Bronchial epithelial cell (primary cell): Measurements from ENCODE around the gene MCTP1. TPM values are rescaled to one million over a fixed set of nuclear protein-coding genes. Genes with fewer than 3 reads are reported as not detected.
"Not testable (repeated sequence)": the region's sequence is repeated elsewhere in the genome, so short reads cannot be mapped to it uniquely, and the experiment has no call there.

ENCODE experiments used
- DNase-seq: peaks from one replicate; pipeline ENCODE4 v3.0.0-alpha.2; 2010; ENCODE audit warnings: low read depth
- FAIRE-seq: peaks from 2 replicates; lab custom pipeline; 2011; peaks lifted over from hg19 to GRCh38; lab: Jason Lieb, UNC
- H3K27me3 ChIP-seq: 2 replicates; pipeline ENCODE4 v1.5.1; 2011; ENCODE audit warnings: low read length; ENCODE audit not compliant: control insufficient read depth, insufficient read depth
- H3K36me3 ChIP-seq: 2 replicates; pipeline ENCODE4 v1.5.1; 2011; ENCODE audit warnings: low read length; ENCODE audit not compliant: control insufficient read depth, insufficient read depth
- H3K4me3 ChIP-seq: 2 replicates; pipeline ENCODE4 v1.5.1; 2011; ENCODE audit warnings: mild to moderate bottlenecking, low read depth, low read length, control low read depth
- CTCF ChIP-seq: IDR thresholded peaks from 2 replicates; pipeline ENCODE4 v1.5.1; 2011; ENCODE audit warnings: mild to moderate bottlenecking, moderate library complexity, low read length, control low read depth, inconsistent platforms; ENCODE audit not compliant: insufficient read depth, severe bottlenecking
- total RNA-seq: library from RNA; depleted of rRNA; stranded (reverse); fragments of >200 nt; gene quantifications from 2 replicates; pipeline ENCODE4 v1.2.1, GENCODE V29; 2014

The MCTP1 gene
- total RNA-seq, 1 donor from 2014 or later: 17.9 TPM

GRCh38 chr5:95151694-95152093, 133.2 kb downstream of the MCTP1 start:
- no peak for DNase-seq
- Histone ChIP-seq H3K4me3 (no peak overlapping the region), H3K27me3 (no peaks in the 10 kb centered on the region), H3K36me3 (no peaks in the 10 kb centered on the region)
- no peak for FAIRE-seq
- no peak for TF ChIP-seq CTCF

GRCh38 chr5:95149387-95149786, 135.5 kb downstream of the MCTP1 start:
- no peak overlapping the region for H3K4me3 ChIP-seq
- no peak for TF ChIP-seq CTCF
- no peak for FAIRE-seq

GRCh38 chr5:95148453-95148852, 136.4 kb downstream of the MCTP1 start:
- no peak for FAIRE-seq
- no peaks in the 10 kb centered on the region for H3K36me3 ChIP-seq

More at GRCh38 chr5:95149387-95149786, 135.5 kb downstream of the MCTP1 start:
- Histone ChIP-seq H3K27me3 (no peaks in the 10 kb centered on the region), H3K36me3 (no peaks in the 10 kb centered on the region)
- no peak for DNase-seq

GRCh38 chr5:95143858-95144257, 141.0 kb downstream of the MCTP1 start:
- H3K36me3 ChIP-seq, FAIRE-seq, H3K27me3 ChIP-seq, H3K4me3 ChIP-seq, DNase-seq: not testable (repeated sequence)

More at GRCh38 chr5:95148453-95148852, 136.4 kb downstream of the MCTP1 start:
- DNase-seq: no peak
- no peaks in the 10 kb centered on the region for H3K27me3 ChIP-seq
- H3K4me3 ChIP-seq: no peak overlapping the region
- no peak for TF ChIP-seq CTCF

- no peaks in the 10 kb centered on the region for H3K27me3 ChIP-seq
- no peak for FAIRE-seq
- no peaks in the 10 kb centered on the region for H3K36me3 ChIP-seq
- no peak overlapping the region for H3K4me3 ChIP-seq
- TF ChIP-seq CTCF: no peak
- DNase-seq: no peak
Measured at GRCh38 chr5:95142145-95142544, 142.7 kb downstream of the MCTP1 start.

- Histone ChIP-seq H3K4me3 (no peak overlapping the region), H3K27me3 (no peaks in the 10 kb centered on the region), H3K36me3 (no peaks in the 10 kb centered on the region)
- DNase-seq (no peak), FAIRE-seq (no peak)
- TF ChIP-seq CTCF: no peak
Measured at GRCh38 chr5:95141141-95141540, 143.8 kb downstream of the MCTP1 start.
